Measurements from ENCODE around the gene CERS5.

Gene CERS5

DNA sequence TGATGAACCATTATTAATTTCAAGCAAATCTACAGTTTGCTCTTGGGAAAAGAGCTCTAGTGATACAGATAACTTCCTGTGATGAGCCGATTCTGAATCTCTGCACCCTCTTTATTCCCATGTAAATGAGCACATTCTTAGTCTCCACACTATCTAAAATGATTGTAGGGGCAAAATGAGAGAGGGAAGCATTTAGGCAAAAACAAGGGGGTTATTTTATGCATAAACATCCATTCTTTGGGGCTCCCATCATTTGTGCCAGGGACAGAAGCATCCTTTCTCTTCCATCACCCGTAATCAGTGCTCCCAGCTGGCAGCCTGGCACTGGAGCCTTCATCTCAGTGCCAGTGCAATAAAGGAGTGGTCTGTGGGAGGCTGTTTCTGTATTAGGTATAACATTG is 65.0 kb downstream of the CERS5 start:
- ChIA-PET CTCF (interaction anchor here (0.7 to 3.9 kb wide), 3 partner anchors 9 to 72 kb away, joined by 3 to 33 read pairs (median 4); partner anchors contain the start of gene COX14), POLR2A (interaction anchor here (1.0 to 2.2 kb wide), 4 partner anchors 10 to 65 kb away, joined by 3 to 12 read pairs (median 4); partner anchors contain the start of genes CERS5, COX14 and SMARCD1)
- TF ChIP-seq LEF1 (IDR thresholded peaks at IDR 0.05; ENCODE audit: borderline replicate concordance) (no peak), SP1 (IDR thresholded peaks at IDR 0.05) (no peak), L3MBTL2 (conservative IDR thresholded peaks at IDR 0.05) (no peak), NFRKB (IDR thresholded peaks at IDR 0.05) (no peak), HDGF (IDR thresholded peaks at IDR 0.05; ENCODE audit: borderline replicate concordance) (no peak), FOXK2 (IDR thresholded peaks at IDR 0.05) (no peak)
- DNase-seq (ENCODE audit: extremely low spot score), result no peak

DNA sequence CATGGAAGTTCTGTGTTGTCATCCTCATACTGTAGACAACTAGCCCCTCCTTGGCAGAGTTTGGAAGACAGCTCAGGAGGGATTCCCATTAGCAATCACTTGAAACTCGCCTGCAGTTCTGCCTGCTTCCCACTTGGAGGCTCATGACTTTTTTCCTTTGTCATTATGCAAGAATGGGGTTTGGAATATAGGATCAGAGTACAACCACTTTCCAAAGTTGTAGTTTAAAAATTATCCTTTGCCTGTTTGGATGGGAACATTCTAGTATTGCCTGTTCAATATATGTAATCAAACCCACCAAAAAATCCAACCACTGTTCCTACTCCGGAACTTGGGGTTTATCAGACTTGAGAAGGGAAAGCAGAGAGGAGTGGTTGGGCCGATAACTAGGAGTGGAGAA is 65.5 kb downstream of the CERS5 start:
- POLR2A ChIA-PET, result interaction anchor here (1.1 to 2.2 kb wide), 3 partner anchors 10 to 66 kb away, joined by 3 to 12 read pairs (median 6); partner anchors contain the start of genes CERS5, COX14 and SMARCD1
- TF ChIP-seq LEF1 (IDR thresholded peaks at IDR 0.05; ENCODE audit: borderline replicate concordance), result no peak
- TF ChIP-seq FOXK2 (IDR thresholded peaks at IDR 0.05), result no peak
- TF ChIP-seq FOXM1 (IDR thresholded peaks at IDR 0.05; ENCODE audit: borderline replicate concordance), result no peak
- no peak for TF ChIP-seq NFRKB (IDR thresholded peaks at IDR 0.05)
- no peak for TF ChIP-seq ELF4 (IDR thresholded peaks at IDR 0.05)
- TF ChIP-seq ZNF384 (IDR thresholded peaks at IDR 0.05), result no peak
- no peak for TF ChIP-seq ARNT (IDR thresholded peaks at IDR 0.05)
- no peak for TF ChIP-seq TARDBP (IDR thresholded peaks at IDR 0.05)
- TF ChIP-seq CTBP1 (IDR thresholded peaks at IDR 0.05; ENCODE audit: borderline replicate concordance), result no peak
- no peak for TF ChIP-seq L3MBTL2 (conservative IDR thresholded peaks at IDR 0.05)
- no peak for TF ChIP-seq FOXA1 (IDR thresholded peaks at IDR 0.05)
- TF ChIP-seq, protein P1, sequence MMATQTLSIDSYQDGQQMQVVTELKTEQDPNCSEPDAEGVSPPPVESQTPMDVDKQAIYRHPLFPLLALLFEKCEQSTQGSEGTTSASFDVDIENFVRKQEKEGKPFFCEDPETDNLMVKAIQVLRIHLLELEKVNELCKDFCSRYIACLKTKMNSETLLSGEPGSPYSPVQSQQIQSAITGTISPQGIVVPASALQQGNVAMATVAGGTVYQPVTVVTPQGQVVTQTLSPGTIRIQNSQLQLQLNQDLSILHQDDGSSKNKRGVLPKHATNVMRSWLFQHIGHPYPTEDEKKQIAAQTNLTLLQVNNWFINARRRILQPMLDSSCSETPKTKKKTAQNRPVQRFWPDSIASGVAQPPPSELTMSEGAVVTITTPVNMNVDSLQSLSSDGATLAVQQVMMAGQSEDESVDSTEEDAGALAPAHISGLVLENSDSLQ (IDR thresholded peaks at IDR 0.05), result no peak

DNA sequence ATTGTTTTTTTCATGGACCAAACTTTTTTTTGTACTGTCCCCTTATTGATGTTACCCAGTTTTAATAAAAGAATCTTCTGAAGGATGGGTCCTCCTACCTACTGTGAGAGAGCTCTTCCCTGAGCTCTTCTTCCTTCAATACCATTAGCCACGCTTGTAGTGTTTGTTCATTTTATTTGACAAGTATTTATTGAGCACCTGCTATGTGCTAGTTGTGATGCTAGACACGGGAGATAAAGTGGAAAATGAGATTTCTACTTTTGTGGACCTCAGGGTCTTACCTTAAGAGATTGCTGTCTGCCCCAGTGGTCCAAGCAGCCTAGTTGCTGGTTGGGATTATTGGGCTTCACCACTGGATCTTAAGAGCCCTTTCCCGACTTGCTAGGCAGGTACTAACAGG is 66.6 kb downstream of the CERS5 start:
- ChIA-PET CTCF (interaction anchor here (1.1 to 3.9 kb wide), 3 partner anchors 11 to 75 kb away, joined by 3 to 33 read pairs (median 3); partner anchors contain the start of gene COX14), POLR2A (interaction anchor here (1.0 to 2.2 kb wide), 2 partner anchors 11 to 16 kb away, joined by 6 to 12 read pairs; partner anchors contain the start of genes COX14 and SMARCD1)
- no peak for DNase-seq (ENCODE audit: extremely low spot score)
- TF ChIP-seq FOXA1 (IDR thresholded peaks at IDR 0.05) (no peak), SP1 (IDR thresholded peaks at IDR 0.05) (no peak), ZNF384 (IDR thresholded peaks at IDR 0.05) (no peak), NFRKB (IDR thresholded peaks at IDR 0.05) (no peak), BHLHE40 (IDR thresholded peaks at IDR 0.05; ENCODE audit: borderline replicate concordance) (no peak), FOXK2 (IDR thresholded peaks at IDR 0.05) (no peak), SUZ12 (IDR thresholded peaks at IDR 0.05) (no peak)
- TF ChIP-seq, protein P1 (IDR thresholded peaks at IDR 0.05), result no peak

More for the DNA sequence above, 65.5 kb downstream of the CERS5 start:
- peak; percentile 59 for DNase-seq (ENCODE audit: extremely low spot score)
- CTCF ChIA-PET, result interaction anchor here (0.7 to 3.9 kb wide), 4 partner anchors 9 to 273 kb away, joined by 3 to 33 read pairs (median 6); partner anchors contain the start of gene COX14

DNA sequence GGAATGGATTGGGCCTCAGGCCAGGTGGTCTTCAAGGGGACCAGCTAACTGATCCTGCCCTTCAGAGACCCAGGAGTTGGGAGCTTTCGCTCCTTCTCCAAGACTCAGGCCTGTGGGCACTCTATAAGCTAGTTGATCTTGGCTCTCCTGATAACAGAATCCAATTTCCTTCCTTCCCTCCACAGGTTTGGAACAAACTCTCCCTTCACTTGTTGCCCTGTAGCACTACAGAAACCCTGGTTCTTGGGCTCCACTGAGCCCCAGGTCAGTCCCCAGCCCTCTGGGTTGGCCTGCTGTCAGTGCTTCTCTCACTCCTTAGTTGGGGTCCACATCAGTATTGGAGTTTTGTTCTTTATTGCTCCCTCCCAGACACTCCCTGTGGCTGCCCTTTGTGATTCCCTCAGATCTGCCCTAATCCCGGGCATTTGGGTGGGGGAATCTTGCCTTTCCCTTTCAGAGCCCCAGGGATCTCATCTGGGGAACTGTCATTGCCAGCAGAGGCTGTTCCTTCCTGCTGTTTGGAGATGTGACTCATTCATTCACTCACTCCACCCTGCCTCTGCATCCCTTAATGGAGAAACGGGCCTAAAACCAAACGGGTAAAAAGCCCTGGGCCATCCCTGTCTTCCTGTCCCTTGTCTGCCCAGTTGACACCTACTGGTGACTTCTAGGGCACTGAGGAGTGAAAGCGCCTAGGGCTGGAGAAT is 67.7 kb downstream of the CERS5 start:
- DNase-seq (ENCODE audit: extremely low spot score), result no peak
- CTCF ChIA-PET, result no interaction called here
- TF ChIP-seq FOXM1 (IDR thresholded peaks at IDR 0.05; ENCODE audit: borderline replicate concordance), result no peak
- TF ChIP-seq ARNT (IDR thresholded peaks at IDR 0.05), result no peak
- TF ChIP-seq CTBP1 (IDR thresholded peaks at IDR 0.05; ENCODE audit: borderline replicate concordance), result no peak
- no peak for TF ChIP-seq SUZ12 (IDR thresholded peaks at IDR 0.05)
- TF ChIP-seq NFRKB (IDR thresholded peaks at IDR 0.05), result no peak
- no peak for TF ChIP-seq L3MBTL2 (conservative IDR thresholded peaks at IDR 0.05)
- POLR2A ChIA-PET, result no interaction called here

DNA sequence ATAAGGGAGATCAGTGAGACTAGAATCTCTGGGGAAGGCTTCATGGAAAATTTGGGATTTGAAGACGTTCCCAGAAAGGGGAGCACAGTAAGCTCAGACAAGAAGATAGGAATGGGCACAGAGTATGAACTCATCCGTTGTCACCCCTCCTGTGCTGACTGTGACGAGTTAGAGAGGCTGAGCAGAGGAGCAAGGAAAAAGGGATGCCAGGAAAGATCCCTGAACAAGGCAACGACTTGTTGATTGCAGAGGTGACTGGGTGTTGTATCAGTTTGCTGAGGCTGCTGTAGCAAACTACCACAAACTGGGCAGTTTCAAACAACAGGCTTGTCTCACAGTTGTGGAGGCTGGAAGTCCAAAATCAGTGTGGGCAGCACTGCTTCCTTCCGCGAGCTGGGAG is 69.2 kb downstream of the CERS5 start:
- TF ChIP-seq FOXK2 (IDR thresholded peaks at IDR 0.05) (no peak), TARDBP (IDR thresholded peaks at IDR 0.05) (no peak), ZNF384 (IDR thresholded peaks at IDR 0.05) (no peak), HDGF (IDR thresholded peaks at IDR 0.05; ENCODE audit: borderline replicate concordance) (no peak), BHLHE40 (IDR thresholded peaks at IDR 0.05; ENCODE audit: borderline replicate concordance) (no peak), ARNT (IDR thresholded peaks at IDR 0.05) (no peak), FOXM1 (IDR thresholded peaks at IDR 0.05; ENCODE audit: borderline replicate concordance) (no peak), SP1 (IDR thresholded peaks at IDR 0.05) (no peak), NFRKB (IDR thresholded peaks at IDR 0.05) (no peak), FOXA1 (IDR thresholded peaks at IDR 0.05) (no peak), SUZ12 (IDR thresholded peaks at IDR 0.05) (no peak), L3MBTL2 (conservative IDR thresholded peaks at IDR 0.05) (no peak)
- TF ChIP-seq, protein P1 (IDR thresholded peaks at IDR 0.05), result no peak
- no peak for DNase-seq (ENCODE audit: extremely low spot score)
- ChIA-PET POLR2A (interaction anchor here (1.0 kb wide), 1 partner anchor 13 kb away, joined by 4 read pairs; the partner anchor contains the start of gene SMARCD1), CTCF (no interaction called here)

DNA sequence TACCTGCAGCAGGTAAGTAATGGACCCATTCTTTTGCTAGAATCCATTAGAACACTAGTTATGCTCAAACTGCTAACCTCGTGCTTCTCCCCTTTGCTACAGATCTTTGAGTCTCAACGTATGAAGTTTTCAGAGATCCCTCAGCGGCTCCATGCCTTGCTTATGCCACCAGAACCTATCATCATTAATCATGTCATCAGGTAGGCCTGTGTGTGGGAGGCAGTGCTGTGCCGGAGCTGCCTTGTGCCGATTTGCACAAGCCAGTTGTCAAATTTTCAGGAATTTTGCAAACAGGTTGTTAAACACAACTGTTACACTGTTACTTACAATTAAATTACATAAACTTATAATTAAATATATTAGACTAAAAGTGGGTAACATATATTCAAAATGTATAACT is 76.8 kb downstream of the CERS5 start:
- ChIA-PET POLR2A (no interaction called here), CTCF (interaction anchor here (0.5 to 0.6 kb wide), 2 partner anchors 12 to 212 kb away, joined by 3 read pairs; no protein-coding TSS in a partner anchor)
- TF ChIP-seq BHLHE40 (IDR thresholded peaks at IDR 0.05; ENCODE audit: borderline replicate concordance) (no peak), L3MBTL2 (conservative IDR thresholded peaks at IDR 0.05) (no peak), ARNT (IDR thresholded peaks at IDR 0.05) (no peak)
- no peak for DNase-seq (ENCODE audit: extremely low spot score)

Data from HEK293T (cell line).